ENCODE data around the gene B3GALT5.

- TF ChIP-seq CTCF (IDR thresholded peaks at IDR 0.05): no peak
- TF ChIP-seq ZFX (IDR thresholded peaks at IDR 0.05; ENCODE audit: borderline replicate concordance): no peak
These were observed 15.1 kb upstream of the B3GALT5 start for GRCh38 chr21:39597595-39597994.
